NCI-H1436 (cell line): ENCODE measurements around the gene ARMS2.

Experiments
- DNase-seq: peaks from one replicate; lab custom pipeline; 2025; lab: John Stamatoyannopoulos, UW

The ARMS2 gene

DNA sequence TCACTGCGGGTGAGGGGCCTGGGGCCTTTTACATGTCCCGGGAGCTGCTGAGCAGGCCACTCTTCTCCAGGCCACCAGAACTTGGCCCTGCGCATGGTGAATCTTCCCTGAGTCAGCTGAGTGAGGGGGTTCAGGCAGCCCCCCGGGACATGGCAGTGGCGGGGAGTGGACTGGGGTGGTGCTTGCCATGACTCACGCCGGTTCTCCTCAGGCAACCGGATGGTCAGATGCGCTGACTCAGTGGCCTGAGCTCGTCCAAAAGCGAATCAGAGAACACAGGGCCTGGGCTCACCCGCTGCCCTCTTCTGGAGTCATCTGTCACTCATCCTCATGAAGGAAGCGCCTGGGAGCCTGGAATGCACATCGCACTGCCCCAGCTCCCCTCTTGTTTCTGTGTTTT lies 40.4 kb downstream of the ARMS2 start:
- DNase-seq = no peak

DNA sequence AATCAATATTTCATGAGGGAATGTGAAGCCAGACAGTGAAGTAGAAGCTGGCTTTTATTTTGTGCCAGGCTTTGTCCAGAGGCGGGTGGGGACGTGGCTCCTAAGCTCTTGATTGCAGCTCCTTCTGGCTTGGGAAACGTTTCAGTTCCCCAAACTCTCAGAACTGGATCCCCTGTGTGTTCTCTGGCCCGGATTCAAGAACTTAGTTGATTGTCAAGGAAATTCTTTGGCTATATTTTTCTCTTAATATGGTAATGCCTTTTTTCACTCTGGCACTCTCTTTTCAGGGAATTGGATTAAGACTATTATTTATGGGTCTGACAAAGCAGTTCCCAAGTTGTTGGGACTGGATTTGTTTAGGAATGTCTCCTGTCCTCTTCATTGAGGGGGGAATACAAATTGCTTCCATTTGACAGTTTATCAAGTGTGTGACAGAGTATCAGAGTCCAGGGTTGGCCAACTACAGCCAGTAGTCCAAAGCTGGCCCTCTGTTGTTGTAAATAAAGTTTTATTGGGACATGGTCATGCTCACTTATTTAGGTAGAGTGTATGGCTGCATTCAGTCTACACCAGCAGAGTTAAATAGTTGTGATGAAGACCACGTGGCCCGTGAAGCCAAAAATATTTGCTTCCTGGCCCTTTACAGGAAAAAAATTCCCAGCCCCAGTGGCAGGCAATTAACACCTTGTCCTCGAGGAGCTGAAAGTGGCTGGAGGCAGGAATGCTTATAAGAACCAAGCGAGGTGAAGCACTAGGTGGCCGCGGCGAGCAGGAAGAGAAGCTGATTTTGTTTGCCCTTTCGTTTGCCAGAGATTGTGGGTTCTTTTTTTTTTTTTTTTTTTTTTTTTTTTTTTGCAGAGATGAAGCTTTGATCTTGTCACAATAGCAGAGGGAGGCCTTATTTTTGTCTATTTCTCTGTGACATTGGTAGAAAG lies 41.2 kb downstream of the ARMS2 start:
- DNase-seq = no peak

DNA sequence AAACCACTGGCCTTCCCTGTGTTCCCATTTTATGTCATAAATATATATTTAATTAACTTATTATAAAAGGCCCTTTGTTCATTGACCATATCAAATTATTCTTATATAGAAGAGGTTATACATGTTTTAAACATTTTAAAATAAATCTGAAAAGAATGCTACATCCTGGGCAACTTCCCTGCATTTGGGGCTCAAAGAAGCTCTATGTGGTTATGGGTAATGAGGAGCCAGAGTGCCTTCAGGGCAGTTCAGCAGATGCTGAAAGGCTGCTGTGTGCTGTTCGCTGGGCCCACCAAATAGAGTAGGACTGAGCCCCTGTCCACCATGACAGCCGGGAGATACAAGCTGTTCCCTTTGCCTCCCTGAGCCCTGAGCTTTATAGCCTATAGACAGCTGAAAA lies 42.8 kb downstream of the ARMS2 start:
- DNase-seq = no peak

GRCh38 chr10:122498521-122498920 lies 44.1 kb downstream of the ARMS2 start:
- DNase-seq = no peak

DNA sequence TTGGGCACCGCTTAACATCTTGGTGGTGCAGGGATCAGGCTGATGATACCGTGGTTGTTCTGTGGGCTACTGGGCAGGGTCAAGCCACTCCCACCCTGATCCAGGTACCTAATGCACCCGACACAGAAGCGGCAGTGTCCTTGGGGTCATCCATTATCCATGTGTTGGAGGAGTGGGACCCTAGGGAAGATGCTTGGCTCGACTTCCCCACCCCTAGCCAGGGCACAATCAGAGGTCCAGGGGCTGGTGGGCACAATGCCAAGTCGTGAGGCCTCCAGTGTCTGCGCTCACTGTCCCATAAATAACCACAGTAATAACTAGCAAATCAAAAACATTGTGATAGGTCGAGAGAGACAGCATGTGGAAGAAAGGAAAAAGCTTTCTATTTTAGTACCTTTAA lies 44.6 kb downstream of the ARMS2 start:
- no peak for DNase-seq

DNA sequence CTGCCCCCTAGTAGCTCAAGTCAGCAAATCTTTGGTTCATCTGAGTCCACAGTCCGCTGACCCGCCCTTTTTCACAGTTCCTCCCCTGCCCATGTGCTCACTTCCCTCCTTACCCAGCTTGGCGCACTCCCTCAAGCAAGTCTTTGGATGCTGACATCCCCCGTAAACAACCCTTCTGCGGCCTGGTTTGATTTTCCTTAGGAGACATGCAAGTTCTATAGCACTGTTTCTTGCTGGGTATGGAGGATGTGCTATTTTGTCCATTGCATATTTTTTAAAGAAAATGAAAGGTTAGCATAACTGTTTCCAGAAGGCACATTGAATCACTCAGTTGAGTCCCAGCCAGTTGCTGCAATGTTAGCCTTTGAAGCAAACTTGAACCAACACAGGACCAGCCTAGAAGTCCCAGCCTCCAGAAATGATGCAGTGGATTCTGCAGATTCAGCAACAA lies 45.1 kb downstream of the ARMS2 start:
- DNase-seq = no peak

- DNase-seq = no peak
Measured at GRCh38 chr10:122500194-122500593, 45.7 kb downstream of the ARMS2 start.

GRCh38 chr10:122500726-122501125 lies 46.3 kb downstream of the ARMS2 start:
- DNase-seq = no peak

GRCh38 chr10:122503012-122503411 lies 48.6 kb downstream of the ARMS2 start:
- DNase-seq = no peak

DNA sequence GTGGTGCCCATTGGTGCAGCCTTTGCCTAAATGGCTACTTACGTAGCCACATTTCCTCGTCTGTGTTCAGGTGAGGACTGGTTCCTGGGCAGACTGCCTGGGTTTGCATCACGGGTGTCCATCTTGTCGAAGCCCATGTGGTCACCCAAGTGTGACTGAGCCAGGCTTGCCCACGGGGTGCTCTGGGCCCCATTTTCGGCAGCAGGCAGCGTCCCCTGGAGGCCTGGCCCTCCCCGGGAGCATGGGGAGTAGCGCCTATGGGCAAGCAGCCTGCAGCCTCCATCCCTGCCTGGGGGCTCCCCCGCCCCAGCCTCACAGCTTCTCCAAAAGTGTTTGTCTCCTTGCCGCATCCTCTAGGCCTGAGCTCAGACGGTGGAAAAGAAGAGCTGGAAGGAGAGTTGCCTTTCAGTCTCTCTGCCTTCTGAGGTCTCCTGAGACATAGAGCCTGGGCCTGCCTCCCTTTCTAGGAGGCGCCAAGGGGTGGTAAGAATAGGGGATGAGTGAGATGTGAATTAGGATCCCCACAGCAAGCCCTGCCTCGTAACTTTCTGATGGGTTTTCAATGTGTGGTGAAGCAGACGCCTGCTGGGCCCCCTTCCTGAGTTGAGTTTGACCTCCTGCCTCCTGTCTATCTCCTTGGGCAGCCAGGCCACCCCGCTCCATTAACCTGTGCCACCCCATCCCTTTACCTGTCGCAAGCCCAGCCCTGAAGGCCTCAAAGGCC lies 49.6 kb downstream of the ARMS2 start:
- DNase-seq = no peak

- DNase-seq = peak; percentile 78
Measured at GRCh38 chr10:122504610-122504950, 50.1 kb downstream of the ARMS2 start.

- DNase-seq = no peak
Measured at GRCh38 chr10:122505011-122505410, 50.6 kb downstream of the ARMS2 start.

DNA sequence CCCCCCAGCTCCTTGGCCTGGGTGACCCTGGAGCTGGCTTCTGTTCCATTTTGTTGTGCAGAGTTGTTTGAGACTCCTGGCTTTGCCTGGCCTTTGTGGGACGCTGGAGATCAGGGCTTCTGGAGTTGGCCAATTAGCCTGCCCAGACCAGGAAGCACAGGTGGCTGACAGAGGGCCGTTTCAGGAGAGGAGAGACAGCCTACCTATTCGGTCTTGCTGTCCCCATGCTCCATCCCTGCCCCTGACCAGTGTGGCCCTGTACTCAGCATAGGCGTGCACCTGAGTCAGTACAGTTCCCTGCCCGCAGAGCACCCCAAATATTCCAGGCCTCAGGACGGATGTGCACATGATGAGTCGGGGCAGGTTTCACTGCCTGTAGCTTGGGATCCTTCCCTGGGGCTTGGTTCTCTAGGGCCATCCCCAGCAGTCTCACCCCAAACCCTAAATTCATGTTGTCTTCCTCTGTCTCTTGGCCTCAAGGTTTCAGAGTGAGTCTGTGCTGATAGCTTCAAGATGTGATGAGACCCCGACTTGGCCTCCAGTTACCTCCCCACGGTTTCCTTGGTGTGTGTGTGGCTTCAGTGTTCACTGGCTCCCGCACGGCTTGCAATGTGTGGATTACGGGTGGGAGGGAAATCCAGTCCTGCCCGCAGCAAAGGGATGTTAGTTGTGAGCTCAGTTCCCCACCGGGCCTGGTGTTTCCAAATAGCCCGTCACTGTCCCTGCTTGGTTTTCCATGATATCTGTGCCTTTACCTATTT lies 51.6 kb downstream of the ARMS2 start:
- no peak for DNase-seq
